Measurements from ENCODE around the gene OBSCN.

DNA sequence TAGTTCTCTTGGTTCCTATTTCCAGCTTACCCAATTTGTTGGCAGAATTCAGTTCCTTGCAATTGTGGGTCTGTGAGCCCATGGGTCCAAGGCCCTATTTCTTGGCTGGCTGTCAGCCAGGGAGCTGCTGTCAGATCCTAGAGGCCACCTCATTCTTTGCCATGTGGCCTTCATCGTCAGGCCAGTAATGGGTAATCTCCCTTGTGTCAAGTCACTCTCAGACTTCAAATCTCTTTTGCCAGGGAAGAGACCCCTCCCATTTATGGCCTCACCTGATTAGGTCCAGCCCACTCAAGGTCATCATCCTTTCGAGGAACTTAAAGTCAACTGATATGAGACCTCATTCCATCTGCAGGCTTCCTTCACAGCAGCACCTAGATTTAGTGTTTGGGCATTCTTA lies 17.9 kb downstream of the OBSCN start:
- TF ChIP-seq, protein P1, sequence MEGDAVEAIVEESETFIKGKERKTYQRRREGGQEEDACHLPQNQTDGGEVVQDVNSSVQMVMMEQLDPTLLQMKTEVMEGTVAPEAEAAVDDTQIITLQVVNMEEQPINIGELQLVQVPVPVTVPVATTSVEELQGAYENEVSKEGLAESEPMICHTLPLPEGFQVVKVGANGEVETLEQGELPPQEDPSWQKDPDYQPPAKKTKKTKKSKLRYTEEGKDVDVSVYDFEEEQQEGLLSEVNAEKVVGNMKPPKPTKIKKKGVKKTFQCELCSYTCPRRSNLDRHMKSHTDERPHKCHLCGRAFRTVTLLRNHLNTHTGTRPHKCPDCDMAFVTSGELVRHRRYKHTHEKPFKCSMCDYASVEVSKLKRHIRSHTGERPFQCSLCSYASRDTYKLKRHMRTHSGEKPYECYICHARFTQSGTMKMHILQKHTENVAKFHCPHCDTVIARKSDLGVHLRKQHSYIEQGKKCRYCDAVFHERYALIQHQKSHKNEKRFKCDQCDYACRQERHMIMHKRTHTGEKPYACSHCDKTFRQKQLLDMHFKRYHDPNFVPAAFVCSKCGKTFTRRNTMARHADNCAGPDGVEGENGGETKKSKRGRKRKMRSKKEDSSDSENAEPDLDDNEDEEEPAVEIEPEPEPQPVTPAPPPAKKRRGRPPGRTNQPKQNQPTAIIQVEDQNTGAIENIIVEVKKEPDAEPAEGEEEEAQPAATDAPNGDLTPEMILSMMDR (IDR thresholded peaks at IDR 0.05) = no peak
- no peak for TF ChIP-seq EZH2 (IDR thresholded peaks at IDR 0.05)
